K562 treated with DMSO at 1 percent for 12 hours (cell line): ENCODE measurements around the gene KCNQ4. TPM values are rescaled to one million over a fixed set of nuclear protein-coding genes. Genes with fewer than 3 reads are reported as not detected.

Experiments used
- total RNA-seq: library from RNA; unstranded; fragments of 300-600 nt; gene quantifications from 2 replicates; pipeline ENCODE4 v1.2.3, GENCODE V29; 2022; ENCODE audit not compliant: insufficient read depth

The KCNQ4 gene
- 1.7 and 3.8 TPM in 2 replicates for total RNA-seq

DNA sequence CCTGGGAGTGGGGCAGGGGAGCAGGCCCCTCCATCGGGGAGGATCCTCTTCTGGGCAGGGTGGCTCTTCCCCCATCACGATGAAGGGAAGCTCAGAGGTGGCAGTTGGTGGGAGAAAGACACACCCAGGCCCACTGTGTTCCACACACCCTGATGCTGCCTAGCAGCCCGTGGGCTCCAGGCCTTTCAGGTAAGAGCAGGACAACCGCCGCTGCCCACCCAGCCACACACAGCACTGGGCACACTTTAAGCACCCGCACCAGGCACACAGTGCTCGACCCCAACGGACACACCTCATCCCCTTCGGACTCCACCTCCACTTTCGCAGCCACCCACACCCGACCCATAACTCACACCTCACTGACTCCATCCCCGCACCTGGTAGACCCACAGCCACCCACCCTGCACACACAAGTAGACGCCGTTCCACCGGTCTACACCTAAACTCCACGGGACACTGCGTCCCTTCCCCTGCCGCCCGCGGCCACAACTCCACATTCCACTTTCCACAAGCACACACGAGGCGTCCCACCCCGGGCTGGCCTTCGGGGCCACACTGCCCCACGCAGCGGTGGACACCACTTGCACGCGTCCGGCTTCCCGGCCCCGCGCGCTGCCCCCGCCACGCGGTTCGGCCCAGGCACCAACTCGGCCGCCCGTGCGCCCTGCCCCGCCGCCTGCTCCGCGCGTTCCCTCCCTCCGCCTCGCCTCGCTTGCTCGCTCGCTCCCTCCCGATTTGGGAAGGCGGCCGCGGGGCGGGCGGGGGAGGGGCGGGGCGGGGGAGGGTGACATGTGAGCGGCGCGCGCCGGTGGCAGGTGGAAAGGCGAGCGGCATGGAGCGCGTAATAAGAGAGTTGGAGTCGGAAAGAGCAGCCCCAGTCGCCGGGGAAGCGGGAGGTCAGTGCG is at the start of gene KCNQ4:
Gene KCNQ4, plus strand, starts transcription at position 787 of the 905 bp plus-strand sequence. CDS start 307 bp downstream, outside the sequence.

DNA sequence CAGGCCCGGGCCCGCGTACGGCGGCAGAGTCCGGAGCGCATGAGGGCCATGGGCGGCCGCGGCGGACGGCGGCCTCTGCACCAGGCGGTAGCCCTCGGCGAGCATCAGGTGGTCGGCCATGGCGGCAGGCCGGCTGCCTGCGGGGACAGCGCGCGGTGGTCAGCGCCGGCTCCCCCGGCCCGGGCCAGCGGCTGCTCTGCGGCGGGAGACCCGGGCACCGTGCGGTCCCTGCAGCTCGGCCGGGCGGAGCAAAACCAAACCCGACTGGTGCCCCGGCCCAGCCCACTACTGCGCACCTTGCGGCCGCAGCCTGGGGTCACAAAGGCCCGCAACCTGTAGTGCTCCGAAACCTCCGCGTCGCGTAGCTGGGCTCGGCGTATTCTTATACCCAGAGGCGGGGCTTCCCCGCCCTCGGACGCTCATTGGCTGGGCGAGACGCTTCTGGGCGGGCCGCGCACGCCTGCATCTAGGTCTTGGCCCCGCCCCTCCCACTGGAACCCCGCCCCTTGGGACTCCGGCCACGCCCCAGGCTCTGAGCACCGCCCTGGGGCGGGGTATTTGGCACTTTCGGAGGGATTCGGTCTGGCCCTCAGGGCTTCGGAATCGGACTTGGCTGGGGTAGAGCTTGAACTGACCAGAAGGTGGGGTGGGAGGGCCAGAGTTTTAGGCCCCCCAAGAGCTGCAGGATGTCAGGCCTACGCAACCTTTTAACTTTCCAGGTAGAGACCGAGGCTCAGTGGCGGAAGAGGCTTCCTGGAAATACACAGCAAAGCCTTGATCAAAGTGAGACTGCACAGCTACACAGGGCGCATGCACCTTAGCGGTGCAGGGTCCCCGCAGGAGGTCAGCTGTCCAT is 78.6 kb downstream of the KCNQ4 start, which contains the start of gene CITED4:
Gene CITED4, minus strand, starts transcription at position 356 of the 856 bp plus-strand sequence. Its CDS starts 236 bp downstream, at position 120.

Other genes starting within 250 kb of the KCNQ4 start
- 0.74 and 2.1 TPM in 2 replicates for gene RIMS3, start 118.1 kb upstream of the KCNQ4 start, total RNA-seq
- gene NFYC, start 92.1 kb upstream of the KCNQ4 start, total RNA-seq, result 50.2 and 103 TPM in 2 replicates
- 25.9 and 30.4 TPM in 2 replicates for gene CITED4, start 78.6 kb downstream of the KCNQ4 start, total RNA-seq
- gene CTPS1, start 195.9 kb downstream of the KCNQ4 start, total RNA-seq, result 35.0 and 72.4 TPM in 2 replicates
- gene SLFNL1, start 237.9 kb downstream of the KCNQ4 start, total RNA-seq, result 0.39 TPM in 1 of 2 replicates, not detected in the other